B cell (primary cell): ENCODE measurements around the gene MSL3B.

Experiments
- ATAC-seq: fragments of 200-7000 bp; cut with Tn5 transposase; one replicate; pipeline ENCODE4 v1.10.0; 2021; ENCODE audit warnings: low read depth, mild to moderate bottlenecking, moderate number of reproducible peaks, moderate library complexity
- CTCF ChIA-PET: fragments of 350-600 bp; sonication (Branson Sonifier 250); formaldehyde crosslinking; loops from one replicate; lab custom pipeline; 2021; ENCODE audit warnings: antibody characterized with exemption, inconsistent platforms; lab: Charles Lee
- POLR2A ChIA-PET: fragments of 350-600 bp; sonication (Branson Sonifier 250); formaldehyde crosslinking; loops from one replicate; lab custom pipeline; 2021; ENCODE audit warnings: antibody characterized with exemption; lab: Charles Lee
- DNase-seq: peaks from one replicate; pipeline ENCODE4 v3.0.0; 2013
- H2AFZ ChIP-seq: 2 replicates; pipeline ENCODE4 v1.6.1; 2012; ENCODE audit warnings: mild to moderate bottlenecking, low read depth, low read length; ENCODE audit not compliant: insufficient read depth, poor library complexity, severe bottlenecking
- H3K27ac ChIP-seq, 2 donors: 1 replicate in 1 of 2; 2 replicates in 1 of 2; pipeline ENCODE4 v1.5.1; 2012 to 2013; ENCODE audit warnings: low read length in 2 of 2, mild to moderate bottlenecking in 2 of 2, moderate library complexity in 1 of 2
- H3K27me3 ChIP-seq, 4 experiments: fragments of 200-600 bp in 1 of 4; sonication (generic) in 1 of 4; replicated peaks in 1 of 4; 1 replicate in 2 of 4; 2 replicates in 2 of 4; pipeline versions ENCODE4 v1.6.1 to v1.7.0; 2013 to 2016; ENCODE audit warnings: low read length in 3 of 4, mild to moderate bottlenecking in 2 of 4, mixed read lengths in 1 of 4, moderate library complexity in 1 of 4; ENCODE audit not compliant: insufficient read depth in 4 of 4, control insufficient read depth in 3 of 4; ENCODE audit errors: control extremely low read depth in 1 of 4
- H3K36me3 ChIP-seq, 2 experiments: replicated peaks in 1 of 2; 1 replicate in 1 of 2; 2 replicates in 1 of 2; pipeline versions ENCODE4 v1.6.1 to v1.7.1; 2013; ENCODE audit warnings: low read length in 1 of 2; ENCODE audit not compliant: insufficient read depth in 2 of 2, control insufficient read depth in 1 of 2; ENCODE audit errors: control extremely low read depth in 1 of 2, extremely low read depth in 1 of 2
- H3K4me1 ChIP-seq, 2 donors: fragments of 200-600 bp in 1 of 2; sonication (generic) in 1 of 2; 1 replicate in 1 of 2; 2 replicates in 1 of 2; pipeline versions ENCODE4 v1.5.1 to v1.6.1; 2013 to 2017; ENCODE audit warnings: low read length in 2 of 2; ENCODE audit not compliant: control insufficient read depth in 2 of 2, insufficient read depth in 2 of 2
- H3K4me2 ChIP-seq: replicated peaks from 2 replicates; pipeline ENCODE3; 2012; ENCODE audit warnings: mild to moderate bottlenecking, low read depth, low read length; ENCODE audit not compliant: poor library complexity, severe bottlenecking
- H3K4me3 ChIP-seq, 5 experiments: fragments of 200-600 bp in 1 of 5; sonication (generic) in 1 of 5; 1 replicate in 3 of 5; 2 replicates in 2 of 5; pipeline versions ENCODE4 v1.5.1 to v1.7.0; 2011 to 2016; ENCODE audit warnings: low read length in 4 of 5, mild to moderate bottlenecking in 4 of 5, low read depth in 2 of 5, control low read depth in 1 of 5, moderate library complexity in 1 of 5; ENCODE audit not compliant: insufficient read depth in 1 of 5; ENCODE audit errors: control extremely low read depth in 1 of 5, extremely low read depth in 1 of 5
- H3K79me2 ChIP-seq: fragments of 200-600 bp; sonication (generic); one replicate; pipeline ENCODE4 v1.6.0; 2016; ENCODE audit warnings: low read length; ENCODE audit not compliant: control insufficient read depth, insufficient read depth
- H3K9ac ChIP-seq: fragments of 200-600 bp; sonication (generic); 2 replicates; pipeline ENCODE4 v1.6.1; 2017; ENCODE audit warnings: mild to moderate bottlenecking, low read length, moderate library complexity
- H3K9me3 ChIP-seq, 3 donors: one replicate each; pipeline versions ENCODE4 v1.6.1 to v1.7.1; 2013; ENCODE audit warnings: low read length in 2 of 3; ENCODE audit not compliant: control insufficient read depth in 2 of 3, insufficient read depth in 1 of 3; ENCODE audit errors: control extremely low read depth in 1 of 3
- H4K20me1 ChIP-seq: 2 replicates; pipeline ENCODE4 v1.6.0; 2012; ENCODE audit warnings: mild to moderate bottlenecking, low read length; ENCODE audit not compliant: insufficient read depth, control insufficient read depth, poor library complexity, severe bottlenecking
- H3K27ac Mint-ChIP-seq: one replicate; pipeline ENCODE4 v1.8.0; 2021; ENCODE audit warnings: mixed read lengths
- H3K27me3 Mint-ChIP-seq: one replicate; pipeline ENCODE4 v1.8.0; 2021; ENCODE audit warnings: mixed read lengths
- H3K4me1 Mint-ChIP-seq: one replicate; pipeline ENCODE4 v1.8.0; 2021; ENCODE audit warnings: mixed read lengths
- H3K4me3 Mint-ChIP-seq: one replicate; pipeline ENCODE4 v1.8.0; 2021; ENCODE audit warnings: mixed read lengths
- H3K9me3 Mint-ChIP-seq: one replicate; pipeline ENCODE4 v1.8.0; 2022; ENCODE audit warnings: mixed read lengths; ENCODE audit not compliant: insufficient read depth
- EZH2 ChIP-seq: IDR thresholded peaks from 2 replicates; pipeline ENCODE4 v1.6.1; 2012; ENCODE audit warnings: borderline replicate concordance, low read depth, mild to moderate bottlenecking, moderate library complexity, low read length; ENCODE audit not compliant: insufficient read depth, poor library complexity, severe bottlenecking
- WGBS: methylation state at CpG from one replicate; pipeline ENCODE4 v1.1.5; 2013; ENCODE audit warnings: missing lambda C conversion rate; ENCODE audit not compliant: insufficient coverage; 5-methylcytosine and 5-hydroxymethylcytosine counted together
- intact Hi-C: fragments of 100-400 bp; cut with micrococcal nuclease; formaldehyde crosslinking; loops from one replicate; pipeline ENCODE4 v1.10.0; 2022
- TF ChIP-seq, protein P1 (sequence below): fragments of 200-600 bp; IDR thresholded peaks from one replicate; pipeline ENCODE4 v1.8.0; 2022; ENCODE audit warnings: antibody characterized with exemption, mild to moderate bottlenecking

The MSL3B gene

DNA sequence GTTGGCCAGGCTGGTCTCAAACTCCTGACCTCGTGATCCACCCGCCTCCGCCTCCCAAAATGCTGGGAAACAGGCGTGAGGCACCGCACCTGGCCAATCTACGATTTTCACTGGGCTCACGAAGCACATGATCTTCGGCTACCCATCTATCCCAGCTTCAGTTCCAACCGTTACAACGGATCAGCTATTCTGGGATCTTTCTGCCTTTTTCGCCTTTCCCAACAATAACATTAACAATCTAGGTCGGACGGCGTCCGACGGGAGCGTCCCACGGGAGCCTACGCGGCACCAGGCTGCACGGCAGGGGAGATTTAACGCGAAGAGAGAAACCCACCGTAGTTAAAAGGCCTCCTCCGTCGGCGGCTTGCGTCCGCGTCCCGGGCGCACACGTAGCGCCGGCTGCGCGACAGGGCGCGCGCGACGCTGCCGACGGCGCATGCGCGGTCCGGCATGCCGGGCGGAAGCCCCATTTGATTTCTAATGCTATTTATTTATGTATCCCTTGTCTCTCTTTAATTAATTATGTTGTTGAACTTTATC, at the start of gene MSL3B:
TSS of gene MSL3B (minus strand) at position 394 of the 540 bp plus-strand sequence.
- TF ChIP-seq EZH2: no peak
- TF ChIP-seq, protein P1, sequence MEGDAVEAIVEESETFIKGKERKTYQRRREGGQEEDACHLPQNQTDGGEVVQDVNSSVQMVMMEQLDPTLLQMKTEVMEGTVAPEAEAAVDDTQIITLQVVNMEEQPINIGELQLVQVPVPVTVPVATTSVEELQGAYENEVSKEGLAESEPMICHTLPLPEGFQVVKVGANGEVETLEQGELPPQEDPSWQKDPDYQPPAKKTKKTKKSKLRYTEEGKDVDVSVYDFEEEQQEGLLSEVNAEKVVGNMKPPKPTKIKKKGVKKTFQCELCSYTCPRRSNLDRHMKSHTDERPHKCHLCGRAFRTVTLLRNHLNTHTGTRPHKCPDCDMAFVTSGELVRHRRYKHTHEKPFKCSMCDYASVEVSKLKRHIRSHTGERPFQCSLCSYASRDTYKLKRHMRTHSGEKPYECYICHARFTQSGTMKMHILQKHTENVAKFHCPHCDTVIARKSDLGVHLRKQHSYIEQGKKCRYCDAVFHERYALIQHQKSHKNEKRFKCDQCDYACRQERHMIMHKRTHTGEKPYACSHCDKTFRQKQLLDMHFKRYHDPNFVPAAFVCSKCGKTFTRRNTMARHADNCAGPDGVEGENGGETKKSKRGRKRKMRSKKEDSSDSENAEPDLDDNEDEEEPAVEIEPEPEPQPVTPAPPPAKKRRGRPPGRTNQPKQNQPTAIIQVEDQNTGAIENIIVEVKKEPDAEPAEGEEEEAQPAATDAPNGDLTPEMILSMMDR: no peak
- intact Hi-C loops: loop anchor here (1.0 to 10.0 kb wide), 2 partner anchors 14 to 1177 kb away; partner anchors contain the start of gene HJURP
- H3K4me1 Mint-ChIP-seq: peaks cover 15% of the 10 kb centered on the region
- 25% methylated on average over 35 of the region's 50 CpGs for WGBS
- peaks cover 11% of the 10 kb centered on the region for H3K27me3 Mint-ChIP-seq
- Histone ChIP-seq H3K4me3 (peak within 1 kb of the TSS; percentile 58 to 82 (median 63)), H3K79me2 (no peaks in the 10 kb centered on the region), H3K4me1 (peaks cover 0 to 6% of the 10 kb centered on the region in 2 donors), H3K27me3 (peaks cover 0 to 4% (median under 1%) of the 10 kb centered on the region in 4 experiments), H3K36me3 (no peaks in the 10 kb centered on the region), H3K27ac (peak within 1 kb of the TSS; percentile 25 to 61), H2AFZ (peak within 1 kb of the TSS; percentile 96), H3K9ac (peak within 1 kb of the TSS; percentile 78), H3K9me3 (peaks cover 1 to 20% (median 4%) of the 10 kb centered on the region in 3 donors), H4K20me1 (no peaks in the 10 kb centered on the region), H3K4me2 (peak within 1 kb of the TSS; percentile 86)
- peak within 1 kb of the TSS; percentile 94 for H3K4me3 Mint-ChIP-seq
- ChIA-PET POLR2A (interaction anchor here (0.7 kb wide), 2 partner anchors 13 to 30 kb away, joined by 5 to 6 read pairs; no protein-coding TSS in a partner anchor), CTCF (no interaction called here)
- H3K9me3 Mint-ChIP-seq: no peaks in the 10 kb centered on the region
- peak; percentile 78 for ATAC-seq
- DNase-seq: peak; percentile 80
- peak within 1 kb of the TSS; percentile 85 for H3K27ac Mint-ChIP-seq

DNA sequence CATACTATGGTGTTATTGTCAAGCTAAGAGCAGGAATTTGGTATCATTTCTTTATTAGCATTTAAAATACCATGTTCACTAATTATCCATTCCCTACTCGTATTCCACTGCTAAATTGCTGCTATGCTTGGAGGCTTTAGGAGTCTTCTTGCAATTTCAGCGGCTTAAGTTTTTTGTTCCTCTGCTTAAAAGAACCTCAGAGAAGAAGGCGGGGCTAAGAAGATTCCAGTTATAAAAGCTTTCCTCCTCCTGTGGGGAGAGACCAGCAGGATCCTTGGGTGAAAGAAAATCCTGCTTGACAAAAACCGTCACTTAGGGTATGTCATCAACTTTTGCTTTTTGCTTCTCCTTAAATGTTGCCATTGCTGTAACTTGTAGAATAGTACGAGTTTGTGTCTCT, 48.9 kb upstream of the MSL3B start, which contains the start of gene TRPM8:
TSS of gene TRPM8 (plus strand) at position 258 of the 400 bp plus-strand sequence. CDS start 9,165 bp downstream, outside the sequence.
- Histone ChIP-seq H3K4me3 (no peak within 1 kb of the TSS), H3K27ac (no peak within 1 kb of the TSS), H3K9me3 (peaks cover 0 to 6% (median 0%) of the 10 kb centered on the region in 3 donors), H2AFZ (no peak within 1 kb of the TSS), H3K9ac (no peak within 1 kb of the TSS), H3K27me3 (peaks cover 0 to 6% (median 3%) of the 10 kb centered on the region in 4 experiments), H3K36me3 (no peaks in the 10 kb centered on the region), H3K4me2 (no peak within 1 kb of the TSS), H3K4me1 (no peaks in the 10 kb centered on the region), H4K20me1 (no peaks in the 10 kb centered on the region), H3K79me2 (no peaks in the 10 kb centered on the region)
- ATAC-seq (no peak), DNase-seq (no peak)
- Mint-ChIP-seq H3K4me3 (no peak within 1 kb of the TSS), H3K9me3 (no peaks in the 10 kb centered on the region), H3K27ac (no peak within 1 kb of the TSS), H3K27me3 (peaks cover 35% of the 10 kb centered on the region), H3K4me1 (no peaks in the 10 kb centered on the region)
- ChIA-PET CTCF (no interaction called here), POLR2A (no interaction called here)
- intact Hi-C loops: no loop called here
- WGBS: 47% methylated on average over 2 of the region's 5 CpGs
- no peak for TF ChIP-seq EZH2
- TF ChIP-seq, protein P1: no peak
